Panc1 (cell line): ENCODE data around the gene KRT9. TPM values are rescaled to one million over a fixed set of nuclear protein-coding genes. Genes with fewer than 3 reads are reported as not detected.

Experiments
- ATAC-seq: fragments of 200-7000 bp; cut with Tn5 transposase; 2 replicates; pipeline ENCODE4 v1.9.1; 2020; ENCODE audit warnings: mild to moderate bottlenecking, moderate library complexity
- BruUV-seq: library from RNA; stranded (reverse); fragments of 400-500 nt; replicated peaks from 2 replicates; lab custom pipeline; 2021; lab: Mats Ljungman, UMichigan
- CTCF ChIA-PET: fragments of 300-600 bp; sonication (Branson Sonifier 250); formaldehyde crosslinking; loops from one replicate; lab custom pipeline; 2022; ENCODE audit warnings: antibody characterized with exemption; lab: Charles Lee
- POLR2A ChIA-PET: fragments of 300-600 bp; sonication (Branson Sonifier 250); formaldehyde crosslinking; loops from one replicate; lab custom pipeline; 2022; ENCODE audit warnings: antibody characterized with exemption; lab: Charles Lee
- DNase-seq: peaks from one replicate; pipeline ENCODE4 v3.0.0-alpha.2; 2010; ENCODE audit warnings: low read depth, low spot score
- H3K27ac ChIP-seq: 2 replicates; pipeline ENCODE4 v1.5.1; 2011; ENCODE audit warnings: mild to moderate bottlenecking, low read length, inconsistent platforms
- H3K27me3 ChIP-seq: fragments of 200-500 bp; sonication (Bioruptor generic); 2 replicates; pipeline ENCODE4 v1.6.0; 2014; ENCODE audit warnings: low read length, inconsistent platforms; ENCODE audit not compliant: control insufficient read depth, insufficient read depth
- H3K36me3 ChIP-seq: fragments of 200-500 bp; sonication (Bioruptor generic); 2 replicates; pipeline ENCODE4 v1.5.1; 2014; ENCODE audit warnings: inconsistent platforms, mild to moderate bottlenecking, low read length, moderate library complexity; ENCODE audit not compliant: control insufficient read depth, insufficient read depth
- H3K4me1 ChIP-seq: 2 replicates; pipeline ENCODE4 v1.5.1; 2011; ENCODE audit warnings: inconsistent platforms, mild to moderate bottlenecking, low read length, moderate library complexity; ENCODE audit not compliant: control insufficient read depth, insufficient read depth
- H3K4me3 ChIP-seq, 2 experiments: 2 replicates each; pipeline ENCODE4 v1.5.1; 2011 to 2012; ENCODE audit warnings: low read depth in 2 of 2, low read length in 2 of 2, mild to moderate bottlenecking in 2 of 2, inconsistent platforms in 1 of 2, moderate library complexity in 1 of 2
- H3K9me3 ChIP-seq: fragments of 200-500 bp; sonication (Bioruptor generic); 2 replicates; pipeline ENCODE4 v1.5.1; 2014; ENCODE audit warnings: low read depth, mild to moderate bottlenecking, inconsistent platforms, low read length, moderate library complexity; ENCODE audit not compliant: control insufficient read depth, insufficient read depth
- CTCF ChIP-seq: fragments of 450-650 bp; IDR thresholded peaks from 2 replicates; pipeline ENCODE4 v1.5.1; 2017; ENCODE audit warnings: mild to moderate bottlenecking
- REST ChIP-seq, 2 experiments: IDR thresholded peaks; 2 replicates each; pipeline ENCODE4 v1.6.1; 2011 to 2012; ENCODE audit warnings: low read depth in 2 of 2, control low read depth in 1 of 2, low read length in 1 of 2, mild to moderate bottlenecking in 1 of 2, moderate library complexity in 1 of 2; ENCODE audit not compliant: insufficient read depth in 1 of 2
- SIN3A ChIP-seq: IDR thresholded peaks from 2 replicates; pipeline ENCODE4 v1.6.1; 2012; ENCODE audit warnings: low read depth, mild to moderate bottlenecking, low read length, moderate library complexity, borderline replicate concordance; ENCODE audit not compliant: insufficient read depth
- in situ Hi-C: cut with HindIII; loops from 2 replicates; pipeline ENCODE4 v1.10.0; 2016; ENCODE audit warnings: low sequenced_read_pairs, low pct_unique_long_range_greater_than_20kb
- intact Hi-C: fragments of 100-400 bp; cut with micrococcal nuclease; formaldehyde crosslinking; loops from one replicate; pipeline ENCODE4 v1.10.0; 2022; ENCODE audit not compliant: unreplicated experiment
- total RNA-seq: library from RNA; stranded (reverse); gene quantifications from one replicate; pipeline ENCODE4 v1.2.1, GENCODE V29; 2021; ENCODE audit not compliant: unreplicated experiment

KRT9 gene
- total RNA-seq, 1 experiment from 2014 or later, result not detected

DNA sequence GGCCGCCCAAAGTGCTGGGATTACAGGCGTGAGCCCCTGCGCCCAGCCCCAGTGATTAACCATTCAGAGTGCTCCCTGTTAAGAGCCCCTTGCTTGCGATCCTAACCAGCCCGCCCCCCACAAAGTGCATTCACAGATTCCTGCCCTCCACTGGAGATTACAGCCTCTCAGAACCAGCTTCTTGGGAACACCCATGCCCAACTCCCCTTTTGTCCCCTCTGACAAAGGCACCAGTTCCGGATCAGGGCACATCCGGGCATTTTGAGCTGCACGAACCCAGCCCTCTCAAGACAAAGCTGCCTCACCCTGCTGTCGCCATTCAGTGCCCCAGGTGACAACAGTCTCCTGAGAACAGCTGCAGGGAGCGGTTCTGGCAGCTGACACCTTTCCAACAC is 42.9 kb downstream of the KRT9 start:
- no TSS peak for BruUV-seq
- no peak for TF ChIP-seq CTCF
- H3K9me3 ChIP-seq, result no peaks in the 10 kb centered on the region

DNA sequence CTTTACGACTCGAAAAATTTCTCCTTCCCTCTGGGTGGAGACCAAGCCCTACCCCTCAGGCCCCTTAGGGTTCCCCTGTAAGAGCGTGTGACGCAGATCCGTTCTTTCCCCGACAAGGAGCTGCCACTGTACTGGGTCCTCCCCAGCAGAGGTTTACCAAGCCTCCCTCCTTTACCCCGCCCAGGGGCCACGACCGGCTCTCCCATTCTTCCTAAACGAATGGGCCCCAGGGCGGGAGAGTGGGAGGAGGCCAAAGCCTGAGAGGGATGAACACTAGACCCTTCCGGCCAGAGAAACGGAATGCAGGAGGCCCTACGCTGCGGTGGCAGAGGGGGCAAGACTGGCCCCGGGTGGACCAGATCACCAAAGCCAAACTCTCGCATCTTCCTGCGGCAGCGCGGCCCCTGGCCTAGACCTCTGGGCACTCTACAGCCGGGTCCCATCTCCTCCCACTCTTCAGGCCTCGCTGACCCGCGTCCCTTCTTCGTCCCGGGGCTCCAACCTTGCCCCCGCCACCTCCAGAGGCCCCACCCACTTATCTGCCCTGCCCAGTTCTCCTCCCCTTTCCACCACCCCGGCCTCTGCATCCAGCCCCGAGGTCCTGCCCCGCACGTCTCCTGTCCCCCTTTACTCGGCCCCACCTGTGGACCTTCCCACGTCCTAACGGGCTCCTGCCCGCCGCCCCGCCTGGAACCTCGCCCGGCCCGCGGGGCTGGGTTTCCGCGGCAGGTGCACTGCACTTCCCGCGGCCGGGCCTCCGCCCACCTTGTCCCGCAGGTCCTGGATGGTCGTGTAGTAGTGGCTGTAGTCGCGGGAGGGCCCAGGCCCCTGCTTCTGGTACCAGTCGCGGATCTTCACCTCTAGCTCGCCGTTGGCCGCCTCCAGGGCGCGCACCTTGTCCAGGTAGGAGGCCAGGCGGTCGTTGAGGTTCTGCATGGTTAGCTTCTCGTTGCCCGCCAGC is 44.5 kb downstream of the KRT9 start:
- no TSS peak for BruUV-seq
- peak; percentile 14 for ATAC-seq

More for the DNA sequence above, 42.9 kb downstream of the KRT9 start:
- H3K4me1 ChIP-seq, result peaks cover 59% of the 10 kb centered on the region
- H3K36me3 ChIP-seq, result peaks cover 5% of the 10 kb centered on the region
- H3K4me3 ChIP-seq, result peak overlapping the region; percentile 66 to 84
- in situ Hi-C loops, result loop anchor here (25.0 kb wide), 1 partner anchor 108 kb away; no protein-coding TSS in a partner anchor
- POLR2A ChIA-PET, result interaction anchor here (0.6 to 1.9 kb wide), 6 partner anchors 11 to 1188 kb away, joined by 3 to 12 read pairs (median 5); partner anchors contain the start of genes EIF1 and JUP
- no peak for DNase-seq
- H3K27me3 ChIP-seq, result no peaks in the 10 kb centered on the region
- intact Hi-C loops, result loop anchor here (10.0 kb wide), 1 partner anchor 624 kb away; no protein-coding TSS in a partner anchor
- peak overlapping the region; percentile 96 for H3K27ac ChIP-seq
- CTCF ChIA-PET, result interaction anchor here (0.5 to 4.0 kb wide), 4 partner anchors 14 to 120 kb away, joined by 3 to 42 read pairs (median 4); no protein-coding TSS in a partner anchor
- no peak for ATAC-seq

More for the DNA sequence above, 44.5 kb downstream of the KRT9 start:
- Histone ChIP-seq H3K36me3 (peaks cover 8% of the 10 kb centered on the region), H3K27ac (peak overlapping the region; percentile 96), H3K9me3 (no peaks in the 10 kb centered on the region), H3K27me3 (no peaks in the 10 kb centered on the region), H3K4me3 (peak overlapping the region; percentile 66 to 84), H3K4me1 (peaks cover 71% of the 10 kb centered on the region)
- TF ChIP-seq SIN3A (0 out of 2 replicates have a peak, but pooled peaks have one; percentile 75), REST (IDR thresholded peaks at IDR 0.05; ENCODE audit: insufficient read depth in 1 of 2, low read depth in 2 of 2, low read length in 1 of 2) (no peak)
- intact Hi-C loops (loop anchor here (10.0 kb wide), 1 partner anchor 623 kb away; no protein-coding TSS in a partner anchor), in situ Hi-C loops (loop anchor here (25.0 kb wide), 1 partner anchor 110 kb away; no protein-coding TSS in a partner anchor)
- ChIA-PET POLR2A (interaction anchor here (0.7 to 1.9 kb wide), 3 partner anchors 15 to 22 kb away, joined by 5 to 12 read pairs (median 10); no protein-coding TSS in a partner anchor), CTCF (interaction anchor here (1.5 to 4.0 kb wide), 2 partner anchors 21 to 121 kb away, joined by 4 to 42 read pairs; no protein-coding TSS in a partner anchor)
- DNase-seq, result no peak
